HepG2 (cell line): ENCODE results near the gene TRPV2. TPM values are rescaled to one million over a fixed set of nuclear protein-coding genes. Genes with fewer than 3 reads are reported as not detected.
A peak's percentile ranks its signal among the peaks of the same experiment; 100 is the strongest.

Experiments used
- BORCS8-MEF2B ChIP-seq: sonication (generic); formaldehyde crosslinking; IDR thresholded peaks from 2 replicates; pipeline ENCODE4 v1.8.0; 2022; ENCODE audit warnings: mild to moderate bottlenecking, missing genetic modification reagents
- CREBL2 ChIP-seq: sonication (generic); formaldehyde crosslinking; IDR thresholded peaks from 2 replicates; pipeline ENCODE4 v1.8.1; 2023; ENCODE audit warnings: missing genetic modification reagents, mild to moderate bottlenecking, borderline replicate concordance
- IKZF1 ChIP-seq: fragments of 450-650 bp; IDR thresholded peaks from 2 replicates; pipeline ENCODE4 v1.7.1; 2016
- ISX ChIP-seq: sonication (generic); formaldehyde crosslinking; conservative IDR thresholded peaks from 2 replicates; pipeline ENCODE4 v1.5.0; 2020; ENCODE audit warnings: missing genetic modification reagents
- KLF12 ChIP-seq: sonication (generic); formaldehyde crosslinking; IDR thresholded peaks from 2 replicates; pipeline ENCODE4 v1.4.0; 2020; ENCODE audit warnings: missing genetic modification reagents, borderline replicate concordance
- PTBP1 ChIP-seq: fragments of 200-400 bp; formaldehyde crosslinking; IDR thresholded peaks from 2 replicates; pipeline ENCODE4 v1.6.1; 2018; ENCODE audit warnings: low read length, low read depth; ENCODE audit not compliant: poor library complexity, severe bottlenecking
- RBAK ChIP-seq: sonication (generic); formaldehyde crosslinking; IDR thresholded peaks from 2 replicates; pipeline ENCODE4 v1.5.1; 2020; ENCODE audit warnings: mild to moderate bottlenecking, missing genetic modification reagents
- RCOR2 ChIP-seq: IDR thresholded peaks from 2 replicates; pipeline ENCODE4 v1.6.1; 2016; ENCODE audit warnings: missing biosample characterization, missing genetic modification reagents
- RFX3 ChIP-seq: IDR thresholded peaks from 2 replicates; pipeline ENCODE4 v1.6.1; 2016; ENCODE audit warnings: missing biosample characterization, missing genetic modification reagents
- SNAI1 ChIP-seq: sonication (generic); formaldehyde crosslinking; IDR thresholded peaks from 2 replicates; pipeline ENCODE4 v1.5.0; 2020; ENCODE audit warnings: mild to moderate bottlenecking, missing genetic modification reagents, borderline replicate concordance
- ZFP36L1 ChIP-seq: sonication (generic); formaldehyde crosslinking; IDR thresholded peaks from 2 replicates; pipeline ENCODE4 v1.8.0; 2022; ENCODE audit warnings: mild to moderate bottlenecking, missing genetic modification reagents, moderate library complexity
- ZNF256 ChIP-seq: sonication (generic); formaldehyde crosslinking; conservative IDR thresholded peaks from 2 replicates; pipeline ENCODE4 v1.4.0; 2020; ENCODE audit warnings: missing genetic modification reagents
- ZNF407 ChIP-seq: sonication (generic); formaldehyde crosslinking; IDR thresholded peaks from one replicate; pipeline ENCODE4 v1.5.1; 2020; ENCODE audit warnings: mild to moderate bottlenecking, missing genetic modification reagents; ENCODE audit errors: not compliant biosample characterization
- ZNF460 ChIP-seq: sonication (generic); formaldehyde crosslinking; IDR thresholded peaks from 2 replicates; pipeline ENCODE4 v1.5.1; 2020; ENCODE audit warnings: missing genetic modification reagents, mild to moderate bottlenecking, borderline replicate concordance
- ZNF562 ChIP-seq: sonication (generic); formaldehyde crosslinking; IDR thresholded peaks from 2 replicates; pipeline ENCODE4 v1.8.0; 2022; ENCODE audit warnings: missing genetic modification reagents, borderline replicate concordance
- polyA plus RNA-seq, 8 experiments: library from polyadenylated mRNA; depleted of rRNA in 3 of 8; stranded (reverse) in 7 of 8; unstranded in 1 of 8; fragments of >200 nt; fragmentation: Illumina TruSeq in 4 of 8; extraction: Trizol in 4 of 8; gene quantifications; 2 replicates each; pipeline versions ENCODE4 v1.2.1 to v1.2.3, GENCODE V29; 2011 to 2016; ENCODE audit warnings: low read depth in 4 of 8, missing spikeins in 1 of 8, mixed read lengths in 1 of 8; ENCODE audit not compliant: insufficient read depth in 1 of 8
- total RNA-seq, 5 experiments: library from RNA; depleted of rRNA; stranded (reverse); fragments of >200 nt; fragmentation: Illumina TruSeq; extraction: Trizol; gene quantifications; 2 replicates each; pipeline ENCODE4 v1.2.3, GENCODE V29; 2016; ENCODE audit warnings: low read depth in 1 of 5
- TF ChIP-seq, protein P1 (sequence below): IDR thresholded peaks from 2 replicates; pipeline ENCODE4 v1.6.1; 2016
- TF ChIP-seq, protein P2 (sequence below): sonication (generic); formaldehyde crosslinking; IDR thresholded peaks from 2 replicates; pipeline ENCODE4 v1.4.0; 2020; ENCODE audit warnings: mild to moderate bottlenecking, missing genetic modification reagents

The TRPV2 gene
- total and polyA plus RNA-seq, 2 of the 13 experiments (the other 11 are each of a cell fraction or from before 2014, with no cell fraction given): 13.6 to 21.3 TPM

- TF ChIP-seq ZNF407 (CRISPR knock-in tag) (no peak), ZNF460 (CRISPR knock-in tag) (no peak), CREBL2 (CRISPR knock-in tag) (no peak), ZNF256 (CRISPR knock-in tag) (no peak), RBAK (CRISPR knock-in tag) (no peak; the same call in 1 of the 2 replicates), RCOR2 (CRISPR knock-in tag) (peak; percentile 15; the same call in 1 of the 2 replicates), ZFP36L1 (no peak), SNAI1 (no peak), ZNF562 (CRISPR knock-in tag) (no peak), KLF12 (CRISPR knock-in tag) (peak; percentile 54; the same call in 1 of the 2 replicates), ISX (CRISPR knock-in tag) (no peak), IKZF1 (no peak), BORCS8-MEF2B (CRISPR knock-in tag) (no peak), PTBP1 (no peak), RFX3 (no peak)
- TF ChIP-seq, protein P1, sequence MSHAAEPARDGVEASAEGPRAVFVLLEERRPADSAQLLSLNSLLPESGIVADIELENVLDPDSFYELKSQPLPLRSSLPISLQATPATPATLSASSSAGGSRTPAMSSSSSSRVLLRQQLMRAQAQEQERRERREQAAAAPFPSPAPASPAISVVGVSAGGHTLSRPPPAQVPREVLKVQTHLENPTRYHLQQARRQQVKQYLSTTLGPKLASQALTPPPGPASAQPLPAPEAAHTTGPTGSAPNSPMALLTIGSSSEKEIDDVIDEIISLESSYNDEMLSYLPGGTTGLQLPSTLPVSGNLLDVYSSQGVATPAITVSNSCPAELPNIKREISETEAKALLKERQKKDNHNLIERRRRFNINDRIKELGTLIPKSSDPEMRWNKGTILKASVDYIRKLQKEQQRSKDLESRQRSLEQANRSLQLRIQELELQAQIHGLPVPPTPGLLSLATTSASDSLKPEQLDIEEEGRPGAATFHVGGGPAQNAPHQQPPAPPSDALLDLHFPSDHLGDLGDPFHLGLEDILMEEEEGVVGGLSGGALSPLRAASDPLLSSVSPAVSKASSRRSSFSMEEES (CRISPR knock-in tag): no peak
- TF ChIP-seq, protein P2, sequence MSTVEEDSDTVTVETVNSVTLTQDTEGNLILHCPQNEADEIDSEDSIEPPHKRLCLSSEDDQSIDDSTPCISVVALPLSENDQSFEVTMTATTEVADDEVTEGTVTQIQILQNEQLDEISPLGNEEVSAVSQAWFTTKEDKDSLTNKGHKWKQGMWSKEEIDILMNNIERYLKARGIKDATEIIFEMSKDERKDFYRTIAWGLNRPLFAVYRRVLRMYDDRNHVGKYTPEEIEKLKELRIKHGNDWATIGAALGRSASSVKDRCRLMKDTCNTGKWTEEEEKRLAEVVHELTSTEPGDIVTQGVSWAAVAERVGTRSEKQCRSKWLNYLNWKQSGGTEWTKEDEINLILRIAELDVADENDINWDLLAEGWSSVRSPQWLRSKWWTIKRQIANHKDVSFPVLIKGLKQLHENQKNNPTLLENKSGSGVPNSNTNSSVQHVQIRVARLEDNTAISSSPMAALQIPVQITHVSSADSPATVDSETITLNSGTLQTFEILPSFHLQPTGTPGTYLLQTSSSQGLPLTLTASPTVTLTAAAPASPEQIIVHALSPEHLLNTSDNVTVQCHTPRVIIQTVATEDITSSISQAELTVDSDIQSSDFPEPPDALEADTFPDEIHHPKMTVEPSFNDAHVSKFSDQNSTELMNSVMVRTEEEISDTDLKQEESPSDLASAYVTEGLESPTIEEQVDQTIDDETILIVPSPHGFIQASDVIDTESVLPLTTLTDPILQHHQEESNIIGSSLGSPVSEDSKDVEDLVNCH (CRISPR knock-in tag): no peak
Measured at GRCh38 chr17:16425698-16426659, 10.6 kb downstream of the TRPV2 start (continued).
